Smooth muscle cell of bladder (primary cell): ENCODE results near the gene OR3A3. TPM values are rescaled to one million over a fixed set of nuclear protein-coding genes. Genes with fewer than 3 reads are reported as not detected.

Experiments used
- total RNA-seq: library from RNA; depleted of rRNA; stranded (reverse); fragments of >200 nt; gene quantifications from 2 replicates; pipeline ENCODE4 v1.2.3, GENCODE V29; 2014

OR3A3 gene
- total RNA-seq = not detected in 2 replicates

GRCh38 chr17:3411070-3411469 is at the start of gene OR3A3:
OR3A3 (plus strand) TSS chr17:3411370.

DNA sequence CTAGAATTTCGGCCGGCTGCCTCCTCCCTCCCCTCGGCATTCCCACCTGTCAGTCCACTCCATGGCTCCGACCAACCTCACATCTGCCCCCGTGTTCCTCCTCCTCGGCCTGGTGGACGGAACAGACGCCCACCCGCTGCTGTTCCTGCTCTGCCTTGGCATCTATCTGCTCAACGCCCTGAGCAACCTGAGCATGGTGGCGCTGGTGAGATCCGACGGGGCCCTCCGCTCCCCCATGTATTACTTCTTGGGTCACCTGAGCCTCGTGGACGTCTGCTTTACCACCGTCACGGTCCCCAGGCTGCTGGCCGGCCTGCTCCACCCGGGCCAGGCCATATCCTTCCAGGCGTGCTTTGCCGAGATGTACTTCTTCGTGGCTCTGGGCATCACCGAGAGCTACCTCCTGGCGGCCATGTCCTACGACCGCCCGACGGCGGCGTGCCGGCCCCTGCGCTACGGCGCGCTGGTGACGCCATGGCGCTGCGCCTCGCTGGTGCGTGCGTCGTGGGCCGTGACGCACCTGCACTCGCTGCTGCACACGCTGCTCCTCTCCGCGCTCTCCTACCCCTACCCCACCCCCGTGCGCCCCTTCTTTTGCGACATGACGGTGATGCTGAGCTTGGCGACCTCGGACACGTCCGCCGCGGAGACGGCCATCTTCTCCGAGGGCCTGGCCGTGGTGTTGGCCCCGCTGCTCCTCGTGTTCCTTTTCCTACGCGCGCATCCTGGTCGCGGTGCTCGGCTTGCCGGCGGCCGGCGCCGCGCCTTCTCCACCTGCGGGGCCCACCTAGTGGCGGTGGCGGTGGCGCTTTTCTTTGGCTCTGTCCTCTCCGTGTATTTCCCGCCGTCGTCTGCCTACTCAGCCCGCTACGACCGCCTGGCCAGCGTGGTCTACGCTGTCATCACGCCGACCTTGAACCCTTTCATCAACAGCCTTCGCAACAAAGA is 25.0 kb upstream of the OR3A3 start, which contains the start of gene OR3A2:
Gene OR3A2, minus strand, starts transcription at position 440 of the 948 bp plus-strand sequence.

GRCh38 chr17:3398310-3398709 is 12.9 kb upstream of the OR3A3 start, which contains the start of gene OR1E1:
OR1E1 (minus strand) TSS chr17:3398410; CDS start chr17:3398410, 0 bp downstream.

DNA sequence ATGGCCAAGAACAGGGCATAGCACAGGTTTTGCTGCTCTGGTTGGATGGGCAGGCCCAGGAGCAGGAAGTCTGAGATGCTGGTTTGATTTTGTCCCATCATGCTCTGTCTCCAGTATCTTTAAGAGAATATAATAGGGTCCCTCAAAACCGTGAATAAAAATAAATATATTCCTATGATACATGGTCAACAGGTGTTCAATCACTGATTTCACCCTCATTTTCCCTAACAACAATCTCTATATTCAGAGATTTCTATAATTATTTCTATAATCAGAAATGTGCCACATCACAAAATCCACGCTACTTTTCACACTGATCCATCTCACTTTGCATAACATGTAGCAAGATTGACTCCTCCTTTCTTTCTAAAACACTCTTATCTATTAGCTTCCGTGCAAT is 22.6 kb downstream of the OR3A3 start, which contains the start of gene OR1E2:
Gene OR1E2, minus strand, starts transcription at position 101 of the 400 bp plus-strand sequence. Its CDS starts 0 bp downstream, at position 101.

GRCh38 chr17:3471599-3471998 is 60.4 kb downstream of the OR3A3 start, which contains the start of gene SPATA22:
SPATA22 (minus strand) TSS chr17:3471819; CDS start chr17:3469325, 2,494 bp downstream.

Other genes with a start within 250 kb of the OR3A3 start
- gene OR1A2, start 213.9 kb upstream of the OR3A3 start, total RNA-seq = not detected in 2 replicates
- not detected in 2 replicates for gene OR1A1, start 203.7 kb upstream of the OR3A3 start, total RNA-seq
- under 0.01 and 0.09 TPM in 2 replicates for gene OR3A1, start 113.0 kb upstream of the OR3A3 start, total RNA-seq
- gene OR3A2, start 25.1 kb upstream of the OR3A3 start, total RNA-seq = 0.18 and 0.57 TPM in 2 replicates
- not detected in 2 replicates for gene OR1E1, start 13.0 kb upstream of the OR3A3 start, total RNA-seq
- not detected in 2 replicates for gene OR1E2, start 22.5 kb downstream of the OR3A3 start, total RNA-seq
- gene SPATA22, start 60.4 kb downstream of the OR3A3 start, total RNA-seq = 0.09 and 1.8 TPM in 2 replicates
- 3.6 and 7.6 TPM in 2 replicates for gene ASPA, start 64.6 kb downstream of the OR3A3 start, total RNA-seq
- gene TRPV3, start 146.4 kb downstream of the OR3A3 start, total RNA-seq = 1.4 and 4.3 TPM in 2 replicates
- gene TRPV1, start 198.0 kb downstream of the OR3A3 start, total RNA-seq = 1.3 and 2.7 TPM in 2 replicates
- gene SHPK, start 224.9 kb downstream of the OR3A3 start, total RNA-seq = 9.4 and 11.7 TPM in 2 replicates
- 15.2 and 23.0 TPM in 2 replicates for gene CTNS, start 225.4 kb downstream of the OR3A3 start, total RNA-seq